Calu3 (cell line): ENCODE results near the gene LRSAM1. TPM values are rescaled to one million over a fixed set of nuclear protein-coding genes. Genes with fewer than 3 reads are reported as not detected.

ENCODE experiments used
- BruUV-seq: library from RNA; stranded (reverse); fragments of 400-500 nt; replicated peaks from 2 replicates; lab custom pipeline; 2021; lab: Mats Ljungman, UMichigan
- CTCF ChIA-PET: fragments of 300-600 bp; sonication (Branson Sonifier 250); formaldehyde crosslinking; loops from one replicate; lab custom pipeline; 2022; ENCODE audit warnings: antibody characterized with exemption; lab: Charles Lee
- DNase-seq: peaks from one replicate; pipeline ENCODE4 v3.0.0; 2022
- H3K27ac Mint-ChIP-seq: one replicate; pipeline ENCODE4 v1.8.0; 2022; ENCODE audit warnings: mixed read lengths; ENCODE audit not compliant: unreplicated experiment
- H3K27me3 Mint-ChIP-seq: one replicate; pipeline ENCODE4 v1.8.0; 2022; ENCODE audit warnings: mixed read lengths; ENCODE audit not compliant: unreplicated experiment
- H3K36me3 Mint-ChIP-seq: one replicate; pipeline ENCODE4 v1.8.0; 2022; ENCODE audit warnings: mild to moderate bottlenecking, moderate library complexity, mixed read lengths; ENCODE audit not compliant: insufficient read depth, unreplicated experiment
- H3K4me1 Mint-ChIP-seq: one replicate; pipeline ENCODE4 v1.8.0; 2022; ENCODE audit warnings: mild to moderate bottlenecking, low read depth, mixed read lengths; ENCODE audit not compliant: unreplicated experiment
- H3K4me3 Mint-ChIP-seq: one replicate; pipeline ENCODE4 v1.8.0; 2022; ENCODE audit warnings: mild to moderate bottlenecking, low read depth, moderate library complexity, mixed read lengths; ENCODE audit not compliant: unreplicated experiment
- H3K9me3 Mint-ChIP-seq: one replicate; pipeline ENCODE4 v1.8.0; 2022; ENCODE audit warnings: low read depth, mixed read lengths; ENCODE audit not compliant: unreplicated experiment
- CTCF ChIP-seq: fragments of 200-600 bp; IDR thresholded peaks from one replicate; pipeline ENCODE4 v1.8.0; 2022; ENCODE audit warnings: antibody characterized with exemption; ENCODE audit not compliant: unreplicated experiment
- intact Hi-C: fragments of 100-400 bp; cut with micrococcal nuclease; formaldehyde crosslinking; loops from one replicate; pipeline ENCODE4 v1.10.0; 2022; ENCODE audit not compliant: unreplicated experiment
- total RNA-seq: library from RNA; stranded (reverse); gene quantifications from 2 replicates; pipeline ENCODE4 v1.2.3, GENCODE V29; 2022

The LRSAM1 gene
- total RNA-seq, 1 experiment from 2014 or later: 12.0 TPM

DNA sequence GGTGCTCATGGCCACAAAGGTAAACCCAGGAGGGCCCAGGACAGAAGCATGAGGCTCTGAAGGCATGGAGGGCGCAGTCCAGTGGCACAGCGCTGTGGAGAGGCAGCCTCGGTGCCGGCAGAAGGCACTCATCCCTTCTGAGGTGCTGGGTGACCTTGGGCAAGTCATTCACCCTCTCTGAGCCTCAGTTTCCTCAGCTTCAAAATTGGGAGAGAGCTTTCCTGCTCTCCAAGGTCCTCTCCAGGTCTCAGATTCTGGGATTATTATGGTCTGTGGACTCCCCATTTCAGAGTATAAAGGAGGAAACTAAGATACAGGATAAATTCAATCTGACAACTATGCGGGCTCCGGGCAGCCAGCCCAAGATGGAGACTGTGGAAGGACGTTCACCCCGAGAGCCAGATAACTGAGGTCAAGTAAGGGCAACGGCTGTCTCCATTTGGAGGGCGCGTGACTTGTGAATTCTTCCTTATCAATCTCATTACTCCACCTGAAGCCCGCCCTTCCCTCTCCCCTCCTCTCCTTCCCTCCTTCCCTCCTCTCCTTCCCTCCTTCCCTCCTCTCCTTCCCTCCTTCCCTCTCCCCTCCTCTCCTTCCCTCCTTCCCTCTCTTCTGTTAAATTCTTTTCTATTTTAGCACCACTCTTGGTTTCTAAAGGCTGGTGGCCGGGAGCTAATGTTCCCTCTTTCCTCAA lies 58.1 kb downstream of the LRSAM1 start:
- H3K36me3 Mint-ChIP-seq: peaks cover 32% of the 10 kb centered on the region
- no peaks in the 10 kb centered on the region for H3K9me3 Mint-ChIP-seq
- no peak overlapping the region for H3K27ac Mint-ChIP-seq
- no peak for TF ChIP-seq CTCF
- H3K4me1 Mint-ChIP-seq: no peaks in the 10 kb centered on the region
- no peak for DNase-seq
- BruUV-seq: no TSS peak
- intact Hi-C loops: no loop called here
- CTCF ChIA-PET: no interaction called here
- no peak overlapping the region for H3K4me3 Mint-ChIP-seq
- no peaks in the 10 kb centered on the region for H3K27me3 Mint-ChIP-seq

GRCh38 chr9:127509955-127510299 lies 58.6 kb downstream of the LRSAM1 start:
- TF ChIP-seq CTCF: no peak
- no peaks in the 10 kb centered on the region for H3K27me3 Mint-ChIP-seq
- no peak overlapping the region for H3K4me3 Mint-ChIP-seq
- no peaks in the 10 kb centered on the region for H3K4me1 Mint-ChIP-seq
- H3K27ac Mint-ChIP-seq: no peak overlapping the region
- peaks cover 35% of the 10 kb centered on the region for H3K36me3 Mint-ChIP-seq
- intact Hi-C loops: no loop called here
- no peaks in the 10 kb centered on the region for H3K9me3 Mint-ChIP-seq
- BruUV-seq: no TSS peak
- no peak for DNase-seq
- CTCF ChIA-PET: no interaction called here

DNA sequence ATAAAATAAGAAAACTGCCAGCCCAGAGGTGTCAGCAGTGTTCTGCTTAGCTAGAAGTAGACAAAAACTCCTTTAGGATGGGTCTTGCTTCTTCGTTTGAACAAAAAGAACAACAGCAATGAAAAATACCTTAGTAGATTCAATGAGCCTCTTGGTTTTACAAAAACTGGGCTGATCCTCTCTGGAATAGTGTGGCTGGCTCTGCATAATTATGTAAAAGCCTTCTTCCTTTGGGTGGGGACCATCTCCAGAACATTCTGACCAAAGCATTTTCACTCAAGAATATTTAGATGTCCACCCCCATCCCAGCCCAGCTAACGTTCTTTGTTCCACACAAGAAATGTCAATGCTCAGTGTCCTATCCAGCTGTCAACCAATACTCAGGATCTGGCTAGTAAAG lies 63.2 kb downstream of the LRSAM1 start:
- Mint-ChIP-seq H3K4me3 (no peak overlapping the region), H3K27ac (no peak overlapping the region), H3K9me3 (no peaks in the 10 kb centered on the region), H3K36me3 (peaks cover 55% of the 10 kb centered on the region), H3K27me3 (no peaks in the 10 kb centered on the region), H3K4me1 (no peaks in the 10 kb centered on the region)
- no TSS peak for BruUV-seq
- intact Hi-C loops: no loop called here
- no peak for TF ChIP-seq CTCF
- CTCF ChIA-PET: no interaction called here
- DNase-seq: no peak

DNA sequence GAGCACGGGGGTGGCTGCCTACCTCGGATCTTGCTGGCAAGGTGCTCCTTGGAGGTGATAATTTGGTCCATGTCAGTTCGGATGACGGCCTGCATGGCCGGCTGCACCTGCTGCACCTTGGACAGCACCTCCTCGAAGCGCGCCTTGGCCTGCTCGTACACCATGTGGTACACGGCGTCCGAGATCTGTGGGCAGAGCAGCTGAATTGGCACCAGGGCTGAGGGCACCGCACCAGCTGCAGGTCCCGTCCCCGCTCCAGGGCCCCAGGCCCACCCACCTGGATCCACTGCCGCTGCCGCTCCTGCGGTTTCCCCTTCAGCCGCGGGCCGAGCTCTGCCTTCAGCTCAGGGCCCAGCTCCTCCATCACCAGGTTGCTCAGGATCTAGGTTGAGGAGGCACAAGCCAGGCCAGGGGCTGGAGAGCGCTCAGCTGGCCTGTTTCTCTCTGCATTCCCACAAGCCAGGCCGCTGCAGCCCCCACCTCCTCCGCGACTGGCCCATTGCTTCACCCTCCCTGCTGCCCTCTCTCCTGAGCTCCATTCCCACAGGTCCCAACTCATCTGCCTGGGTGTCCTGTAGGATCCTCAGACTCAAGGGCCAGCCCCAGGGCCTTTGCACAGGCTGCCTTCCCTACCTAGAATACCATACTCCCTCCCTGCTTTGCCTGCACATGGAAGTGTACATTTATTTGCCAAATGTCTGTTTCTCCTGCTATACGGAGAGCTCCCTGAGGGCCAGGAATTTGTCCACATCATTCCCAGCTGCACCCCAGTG lies 65.7 kb downstream of the LRSAM1 start:
- CTCF ChIA-PET: interaction anchor here (0.5 kb wide), 1 partner anchor 62 kb away, joined by 3 read pairs; no protein-coding TSS in a partner anchor
- Mint-ChIP-seq H3K36me3 (peaks cover 66% of the 10 kb centered on the region), H3K27me3 (no peaks in the 10 kb centered on the region), H3K27ac (no peak overlapping the region), H3K4me1 (peaks cover 6% of the 10 kb centered on the region), H3K9me3 (no peaks in the 10 kb centered on the region), H3K4me3 (no peak overlapping the region)
- no TSS peak for BruUV-seq
- DNase-seq: no peak
- TF ChIP-seq CTCF: no peak
- intact Hi-C loops: no loop called here
